ENCODE data around the gene PANX3. TPM values are rescaled to one million over a fixed set of nuclear protein-coding genes. Genes with fewer than 3 reads are reported as not detected.

PANX3 gene
- total RNA-seq, 1 donor from 2014 or later, result not detected

DNA sequence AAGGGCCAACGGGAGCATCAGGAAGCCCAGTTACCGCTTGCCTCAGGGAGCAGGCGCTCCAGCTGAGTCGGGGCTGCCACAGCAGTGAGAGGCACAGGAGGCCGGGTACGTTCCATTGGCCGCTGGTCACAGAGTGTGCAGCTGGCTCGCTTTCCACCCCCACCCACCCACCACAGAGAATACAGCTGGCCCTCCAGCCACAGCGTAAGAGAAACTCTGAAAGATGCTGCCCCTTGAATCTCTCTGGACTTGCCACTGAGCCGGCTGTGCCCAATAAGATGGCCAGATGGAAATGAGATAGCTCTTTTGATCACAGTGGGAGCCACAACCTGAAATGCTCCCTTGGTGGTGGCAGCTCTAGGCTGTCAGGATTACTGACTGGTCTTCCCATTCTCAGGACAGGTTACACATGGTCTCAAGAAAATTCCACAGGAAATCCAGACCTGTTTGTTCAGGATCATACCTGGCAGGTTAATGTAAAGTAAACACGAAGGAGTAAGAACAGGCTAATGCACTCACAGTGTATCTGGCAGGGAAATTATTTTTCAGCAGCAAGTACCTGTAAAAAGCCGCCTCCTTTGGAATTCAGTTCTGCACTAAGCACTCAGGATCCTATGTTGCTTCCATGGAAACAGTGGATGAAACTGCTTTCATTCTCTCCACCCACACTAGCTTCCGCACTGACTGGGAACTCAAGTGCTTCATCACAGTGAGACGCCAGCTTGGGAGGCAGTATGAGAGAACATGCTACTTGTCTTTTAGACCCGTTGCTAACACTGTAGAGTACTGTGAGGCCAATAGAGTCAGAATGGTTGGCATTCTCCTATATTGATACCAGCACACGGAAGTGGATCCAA, 45.8 kb downstream of the PANX3 start:
- Histone ChIP-seq H3K9me3 (no peaks in the 10 kb centered on the region), H3K4me1 (no peaks in the 10 kb centered on the region), H3K27ac (no peak overlapping the region), H3K4me3 (no peak overlapping the region), H3K36me3 (peaks cover 0 to 11% of the 10 kb centered on the region in 2 donors), H3K27me3 (no peaks in the 10 kb centered on the region)
- intact Hi-C loops (cut with DNase I), result no loop called here
- DNase-seq (ENCODE audit: low spot score in 2 of 2), result no peak
- TF ChIP-seq CTCF (IDR thresholded peaks at IDR 0.05), result no peak

DNA sequence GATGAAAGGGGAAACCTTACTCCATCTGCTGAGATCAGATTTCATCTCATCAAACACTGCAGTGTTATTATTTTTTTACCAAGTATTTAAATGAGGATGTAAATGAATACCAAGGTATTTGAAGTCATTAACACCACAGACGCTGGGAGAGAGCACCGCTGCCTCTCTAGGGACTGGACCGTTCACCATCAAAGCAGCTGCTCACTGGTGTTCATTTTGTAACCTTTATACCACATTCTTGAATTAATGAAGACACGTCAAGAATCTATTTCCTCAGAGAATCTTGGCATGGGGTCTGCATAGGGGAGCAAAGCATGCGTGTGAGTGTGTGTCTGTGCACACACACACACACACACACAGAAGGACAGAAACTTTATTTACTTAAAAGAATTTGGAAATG, 46.7 kb downstream of the PANX3 start:
- intact Hi-C loops (cut with DNase I), result no loop called here
- H3K36me3 ChIP-seq, result peaks cover 0 to 11% of the 10 kb centered on the region in 2 donors

DNA sequence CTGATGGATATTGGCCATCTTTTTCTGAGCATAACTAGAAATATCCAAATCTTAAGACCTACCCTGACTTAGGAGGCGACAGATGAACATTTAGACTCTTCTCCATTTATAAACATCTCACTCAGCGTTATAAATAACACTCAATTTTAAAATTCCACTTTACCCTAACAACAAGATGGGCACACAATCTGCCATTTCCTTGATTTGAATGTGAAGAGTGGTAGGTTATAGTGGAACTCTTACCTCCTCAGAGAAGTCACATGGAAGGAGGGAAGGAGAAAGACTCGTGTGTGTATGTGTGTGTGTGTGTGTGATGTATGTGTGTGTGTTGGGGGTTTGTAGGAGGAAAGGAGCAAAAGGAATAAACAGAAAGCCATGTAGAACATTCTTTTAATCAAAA, 47.3 kb downstream of the PANX3 start:
- intact Hi-C loops (cut with DNase I), result no loop called here

More for the DNA sequence above, 46.7 kb downstream of the PANX3 start:
- no peak for DNase-seq (ENCODE audit: low spot score in 2 of 2)
- H3K4me3 ChIP-seq, result no peak overlapping the region
- no peaks in the 10 kb centered on the region for H3K4me1 ChIP-seq
- TF ChIP-seq CTCF (IDR thresholded peaks at IDR 0.05), result no peak
- no peaks in the 10 kb centered on the region for H3K27me3 ChIP-seq
- no peaks in the 10 kb centered on the region for H3K9me3 ChIP-seq
- H3K27ac ChIP-seq, result no peak overlapping the region

DNA sequence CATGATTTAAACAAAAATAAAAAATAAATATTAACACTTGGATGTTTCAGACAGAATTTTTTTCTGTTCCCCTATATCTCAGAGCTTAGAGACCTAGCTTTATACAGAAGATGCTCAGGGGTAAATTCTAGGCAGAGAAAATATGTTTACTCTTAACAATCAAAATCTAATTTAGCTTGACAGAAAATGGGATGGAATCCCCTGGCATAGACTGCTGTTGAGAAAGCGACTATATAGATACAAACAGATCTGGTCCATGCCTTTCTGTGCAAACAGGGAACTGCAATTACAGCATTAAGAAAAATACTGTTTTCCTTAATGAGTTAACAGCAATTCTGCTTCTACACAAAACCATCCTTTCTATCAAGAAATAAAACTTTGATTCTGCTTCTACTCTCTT, 47.8 kb downstream of the PANX3 start:
- Histone ChIP-seq H3K36me3 (peaks cover 0 to 11% of the 10 kb centered on the region in 2 donors), H3K27me3 (no peaks in the 10 kb centered on the region), H3K4me3 (no peak overlapping the region), H3K9me3 (no peaks in the 10 kb centered on the region), H3K4me1 (no peaks in the 10 kb centered on the region), H3K27ac (no peak overlapping the region)
- intact Hi-C loops (cut with DNase I), result no loop called here
- TF ChIP-seq CTCF (IDR thresholded peaks at IDR 0.05), result no peak
- DNase-seq (ENCODE audit: low spot score in 2 of 2), result no peak

More for the DNA sequence above, 47.3 kb downstream of the PANX3 start:
- Histone ChIP-seq H3K36me3 (peaks cover 0 to 11% of the 10 kb centered on the region in 2 donors), H3K4me3 (no peak overlapping the region), H3K27ac (no peak overlapping the region), H3K27me3 (no peaks in the 10 kb centered on the region), H3K9me3 (no peaks in the 10 kb centered on the region), H3K4me1 (no peaks in the 10 kb centered on the region)
- no peak for DNase-seq (ENCODE audit: low spot score in 2 of 2)
- no peak for TF ChIP-seq CTCF (IDR thresholded peaks at IDR 0.05)

DNA sequence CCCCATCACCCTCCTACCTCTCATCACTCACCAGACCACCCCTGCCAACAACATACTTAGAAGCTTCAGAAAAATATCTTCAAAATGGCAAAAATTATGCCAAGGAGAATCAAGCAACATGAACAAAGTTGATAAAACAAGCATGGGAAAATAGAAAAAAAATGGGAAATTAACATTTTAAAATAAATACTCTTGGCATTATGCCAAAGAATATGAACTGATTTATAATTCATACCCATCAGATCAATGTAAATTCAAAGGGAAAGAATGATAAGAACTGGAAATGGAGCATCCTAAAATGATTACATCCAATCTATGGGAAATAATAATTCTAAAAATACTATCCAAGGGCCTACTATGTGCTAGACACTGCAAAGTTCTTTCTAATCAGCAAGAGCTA, 50.3 kb downstream of the PANX3 start:
- H3K4me3 ChIP-seq, result no peak overlapping the region
- no peaks in the 10 kb centered on the region for H3K27me3 ChIP-seq
- H3K4me1 ChIP-seq, result no peaks in the 10 kb centered on the region
- intact Hi-C loops (cut with DNase I), result no loop called here
- no peak for DNase-seq (ENCODE audit: low spot score in 2 of 2)
- no peak overlapping the region for H3K27ac ChIP-seq
- H3K9me3 ChIP-seq, result no peaks in the 10 kb centered on the region
- H3K36me3 ChIP-seq, result peaks cover 0 to 11% of the 10 kb centered on the region in 2 donors
- TF ChIP-seq CTCF (IDR thresholded peaks at IDR 0.05), result no peak

All from ascending aorta (tissue), 2 donors.